Activated CD8-positive, alpha-beta memory T cell treated with anti-CD3 and anti-CD28 coated beads, Interleukin-2, amount 50 U/mL, for 24 hours (primary cell): Measurements from ENCODE around the gene ATAD5.
"Not testable (repeated sequence)": the region's sequence is repeated elsewhere in the genome, so short reads cannot be mapped to it uniquely, and the experiment has no call there.

Experiments used
- DNase-seq: peaks from one replicate; pipeline ENCODE4 v3.0.0-alpha.2; 2020; ENCODE audit errors: extremely low read depth

ATAD5 gene

DNA sequence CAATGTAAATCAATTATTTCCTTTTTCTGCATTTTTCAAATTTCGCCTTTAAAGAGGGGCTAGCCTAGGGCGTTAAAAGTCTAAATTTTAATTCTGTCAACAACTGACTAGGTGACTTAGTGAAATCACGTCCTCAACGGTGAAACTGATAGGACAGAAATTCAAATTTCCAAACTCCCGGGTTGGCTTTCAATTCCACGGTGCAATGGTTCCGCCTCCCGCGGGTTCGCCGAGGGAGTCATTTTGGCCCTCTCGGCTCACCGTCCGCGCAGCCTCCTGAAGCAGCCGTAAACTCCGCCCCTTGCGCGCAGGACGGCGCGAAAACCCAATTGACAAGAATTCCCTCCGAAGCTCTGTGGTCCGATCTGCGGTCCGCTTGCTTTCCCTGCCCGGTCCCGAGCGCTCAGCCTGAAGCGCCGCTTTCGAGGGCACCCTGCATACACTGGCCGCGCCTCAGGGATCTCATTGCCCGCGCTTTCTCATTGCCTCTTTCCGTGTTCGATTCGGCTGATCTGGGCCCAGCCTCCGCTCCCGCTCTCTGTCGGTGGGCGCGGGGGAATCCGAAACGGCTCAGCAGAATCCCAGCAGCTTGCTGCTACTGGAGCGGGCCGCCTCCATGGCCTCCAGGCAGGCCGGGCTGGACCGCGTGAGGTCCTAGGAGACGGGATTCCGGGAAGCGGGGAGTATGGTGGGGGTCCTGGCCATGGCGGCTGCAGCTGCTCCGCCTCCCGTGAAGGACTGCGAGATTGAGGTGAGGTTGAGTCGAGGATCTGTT is at the start of gene ATAD5:
Gene ATAD5, plus strand, starts transcription at position 304 of the 775 bp plus-strand sequence. Its CDS starts 382 bp downstream, at position 686.
- DNase-seq = peak; percentile 75

DNA sequence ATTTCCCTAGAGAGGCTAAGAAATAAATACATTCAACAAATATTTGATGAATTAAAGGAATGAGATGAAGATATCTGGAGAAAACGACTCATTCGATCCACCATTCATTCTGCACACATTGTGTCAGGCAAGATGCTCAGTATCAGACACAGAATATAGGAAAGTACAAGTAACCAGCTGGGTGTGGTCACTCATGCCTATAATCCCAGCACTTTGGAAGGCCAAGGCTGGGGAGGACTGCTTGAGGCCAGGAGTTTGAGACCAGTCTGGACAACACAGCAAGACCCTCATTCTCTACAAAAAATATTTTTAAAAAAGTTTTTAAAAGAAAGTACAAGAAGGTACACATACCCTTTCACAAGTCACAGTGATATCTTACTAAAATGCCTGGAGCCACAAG is 49.6 kb upstream of the ATAD5 start:
- DNase-seq = no peak

DNA sequence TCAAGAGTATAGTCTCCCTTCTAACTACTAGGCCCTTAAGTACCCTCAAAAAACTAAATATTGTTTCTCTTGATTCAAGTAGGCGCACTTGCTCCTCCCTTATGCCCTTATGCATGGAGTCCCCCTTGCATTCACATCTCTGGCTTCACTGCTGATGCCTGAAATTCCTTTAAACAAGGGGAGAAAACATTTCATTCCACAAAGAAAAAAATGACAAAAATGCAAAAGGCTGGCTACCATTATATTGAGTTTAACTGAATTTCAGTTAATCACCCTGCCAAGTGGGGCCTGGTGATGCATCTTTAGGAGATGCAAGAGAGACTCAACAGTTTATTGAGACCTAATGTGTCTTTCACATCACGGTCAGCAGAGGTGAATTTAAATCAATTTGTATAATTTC is 42.8 kb upstream of the ATAD5 start:
- DNase-seq = no peak

GRCh38 chr17:30790279-30790678 is 41.5 kb upstream of the ATAD5 start:
- DNase-seq = no peak

- no peak for DNase-seq
Observed at GRCh38 chr17:30793282-30793977, 38.3 kb upstream of the ATAD5 start.

- DNase-seq = no peak
Observed at GRCh38 chr17:30794372-30794771, 37.4 kb upstream of the ATAD5 start.

GRCh38 chr17:30796016-30796415 is 35.8 kb upstream of the ATAD5 start:
- DNase-seq = no peak

- DNase-seq = no peak
Observed at GRCh38 chr17:30801671-30802070, 30.1 kb upstream of the ATAD5 start.

DNA sequence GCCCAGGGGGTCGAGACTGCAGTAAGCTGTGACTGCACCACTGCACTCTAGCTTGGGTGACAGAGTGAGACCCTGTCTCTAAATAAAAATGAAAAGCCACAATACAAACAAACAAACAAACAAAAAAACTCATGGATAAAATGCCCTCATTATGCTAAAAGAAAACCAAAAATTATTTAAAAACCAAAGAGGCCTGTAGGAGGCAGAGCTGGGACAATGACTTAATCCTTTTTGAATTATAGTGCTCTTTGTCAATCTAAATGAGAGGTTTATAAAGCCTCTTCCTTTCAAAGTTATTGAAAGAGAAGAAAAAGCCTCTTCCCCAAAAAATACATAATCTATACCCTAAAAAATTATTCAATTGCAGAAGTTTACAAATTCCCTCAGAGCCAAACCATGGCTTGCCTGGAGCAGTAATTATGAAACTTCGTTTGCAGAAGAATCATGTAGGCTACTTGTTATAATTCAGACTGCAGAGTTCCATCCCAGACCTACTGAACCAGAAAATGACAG is 25.8 kb upstream of the ATAD5 start:
- no peak for DNase-seq

DNA sequence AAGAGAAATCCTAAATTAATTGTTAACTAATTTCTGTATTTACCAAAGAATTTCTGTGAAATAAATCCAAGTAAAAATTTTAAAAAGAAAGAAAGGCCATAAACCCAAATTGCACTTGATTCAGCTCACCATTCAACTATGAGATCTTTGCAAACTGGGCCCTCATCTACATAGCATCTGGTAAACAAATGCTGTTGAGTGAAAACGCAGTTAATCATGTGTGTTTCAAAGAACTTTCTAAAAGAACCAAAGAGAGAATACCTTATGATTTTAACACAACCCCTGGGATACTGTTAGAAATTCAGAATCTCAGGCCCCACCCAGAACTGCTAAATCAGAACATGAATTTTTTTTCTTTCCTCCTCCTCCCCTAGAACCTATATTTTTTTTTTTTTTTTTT is 23.9 kb upstream of the ATAD5 start:
- DNase-seq = no peak

GRCh38 chr17:30808785-30809286 is 22.9 kb upstream of the ATAD5 start:
- no peak for DNase-seq

DNA sequence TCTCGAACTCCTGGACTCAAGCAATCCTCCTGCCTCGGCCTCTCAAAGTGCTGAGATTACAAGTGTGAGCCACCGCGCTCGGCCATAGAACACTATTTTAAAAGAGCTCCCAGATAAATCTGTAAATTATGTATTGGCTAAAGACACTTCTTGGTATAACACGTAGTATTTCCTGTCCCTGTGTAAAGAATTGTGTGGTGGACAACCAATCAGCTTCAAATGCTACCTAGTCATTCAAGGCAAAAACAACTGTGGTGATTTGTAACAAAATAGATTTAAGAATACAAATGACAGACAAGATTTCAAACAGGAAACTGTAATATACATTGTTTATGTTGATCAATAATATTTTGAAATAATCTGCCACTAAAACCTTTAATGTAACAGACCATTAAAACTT is 21.9 kb upstream of the ATAD5 start:
- no peak for DNase-seq

GRCh38 chr17:30812218-30813177 is 19.3 kb upstream of the ATAD5 start:
- DNase-seq = no peak

GRCh38 chr17:30814236-30814635 is 17.5 kb upstream of the ATAD5 start:
- DNase-seq = not testable (repeated sequence)

GRCh38 chr17:30814860-30815259 is 16.9 kb upstream of the ATAD5 start:
- not testable (repeated sequence) for DNase-seq

- DNase-seq = no peak
Observed at GRCh38 chr17:30816165-30816564, 15.6 kb upstream of the ATAD5 start.

- DNase-seq = no peak
Observed at GRCh38 chr17:30819971-30820705, 11.6 kb upstream of the ATAD5 start.

GRCh38 chr17:30821871-30822723 is 9.7 kb upstream of the ATAD5 start:
- no peak for DNase-seq

GRCh38 chr17:30822919-30823318 is 8.8 kb upstream of the ATAD5 start:
- not testable (repeated sequence) for DNase-seq

DNA sequence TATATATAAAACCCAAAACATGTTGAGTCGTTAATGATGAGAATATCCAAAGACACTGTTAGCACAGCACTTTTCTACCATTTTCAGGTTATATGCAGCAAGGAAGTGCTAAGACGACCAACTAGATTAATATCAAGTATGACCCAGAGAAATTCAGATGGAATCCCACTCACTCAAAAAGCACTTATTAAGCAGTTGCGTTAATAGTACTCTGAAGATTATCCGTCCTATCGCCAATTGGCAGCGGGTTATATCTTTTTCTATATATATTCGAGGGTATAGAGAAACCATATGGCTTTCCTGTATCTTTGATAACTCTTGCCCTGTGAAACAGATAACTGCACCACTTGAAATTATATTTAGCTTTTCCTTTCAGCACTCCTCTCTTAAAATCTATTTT is 8.3 kb upstream of the ATAD5 start:
- no peak for DNase-seq
